SK-N-SH (cell line): ENCODE results near the gene SMCO2. TPM values are rescaled to one million over a fixed set of nuclear protein-coding genes. Genes with fewer than 3 reads are reported as not detected.
A peak's percentile ranks its signal among the peaks of the same experiment; 100 is the strongest.

ENCODE experiments used
- CTCF ChIA-PET: fragments of 300-600, 350-600 bp; formaldehyde crosslinking; extraction: SDS; loops from one replicate; lab custom pipeline; 2021; lab: Yijun Ruan, JAX
- POLR2A ChIA-PET: fragments of 350-600 bp; sonication (Branson Sonifier 250); formaldehyde crosslinking; extraction: SDS; loops from one replicate; lab custom pipeline; 2020; ENCODE audit warnings: antibody characterized with exemption, inconsistent platforms; lab: Yijun Ruan, JAX
- DNase-seq: peaks from one replicate; pipeline ENCODE4 v3.0.0; 2012
- H2AFZ ChIP-seq: fragments of 200-600 bp; sonication (generic); 2 replicates; pipeline ENCODE4 v1.8.1; 2016; ENCODE audit warnings: antibody characterized with exemption, mild to moderate bottlenecking, low read depth
- H3F3A ChIP-seq: fragments of 200-600 bp; sonication (generic); replicated peaks from 2 replicates; pipeline ENCODE3; 2016; ENCODE audit warnings: antibody characterized with exemption, mild to moderate bottlenecking; ENCODE audit not compliant: insufficient read depth
- H3K27ac ChIP-seq, 2 experiments: fragments of 200-500 bp in 1 of 2; fragments of 200-600 bp in 1 of 2; sonication (Bioruptor generic) in 1 of 2; sonication (generic), shearing (Covaris generic) in 1 of 2; 2 replicates each; pipeline versions ENCODE4 v1.5.1 to v1.6.1; 2014 to 2016; ENCODE audit warnings: low read depth in 2 of 2, inconsistent platforms in 1 of 2, low read length in 1 of 2, mild to moderate bottlenecking in 1 of 2, mixed read lengths in 1 of 2
- H3K27me3 ChIP-seq: fragments of 200-600 bp; sonication (generic), shearing (Covaris generic); 2 replicates; pipeline ENCODE4 v1.6.1; 2016; ENCODE audit warnings: mixed run types; ENCODE audit not compliant: insufficient read depth
- H3K36me3 ChIP-seq, 2 experiments: fragments of 200-500 bp in 1 of 2; fragments of 200-600 bp in 1 of 2; sonication (Bioruptor generic) in 1 of 2; sonication (generic) in 1 of 2; replicated peaks in 1 of 2; 2 replicates each; pipeline versions ENCODE3 to v1.5.1; 2014 to 2016; ENCODE audit warnings: low read length in 1 of 2, mild to moderate bottlenecking in 1 of 2; ENCODE audit not compliant: insufficient read depth in 2 of 2, control insufficient read depth in 1 of 2
- H3K4me1 ChIP-seq, 2 experiments: fragments of 200-500 bp in 1 of 2; fragments of 200-600 bp in 1 of 2; sonication (Bioruptor generic) in 1 of 2; sonication (generic), shearing (Covaris generic) in 1 of 2; 2 replicates each; pipeline versions ENCODE4 v1.5.1 to v1.6.1; 2014 to 2016; ENCODE audit warnings: low read depth in 1 of 2, low read length in 1 of 2, mixed run types in 1 of 2; ENCODE audit not compliant: insufficient read depth in 2 of 2, control insufficient read depth in 1 of 2
- H3K4me2 ChIP-seq: fragments of 200-600 bp; sonication (generic), shearing (Covaris generic); 2 replicates; pipeline ENCODE4 v1.6.1; 2017; ENCODE audit warnings: mixed run types
- H3K4me3 ChIP-seq, 2 experiments: fragments of 200-500 bp in 1 of 2; fragments of 200-600 bp in 1 of 2; sonication (Bioruptor generic) in 1 of 2; sonication (generic), shearing (Covaris generic) in 1 of 2; 2 replicates each; pipeline versions ENCODE4 v1.5.1 to v1.8.1; 2014 to 2016; ENCODE audit warnings: low read depth in 2 of 2, inconsistent platforms in 1 of 2, low read length in 1 of 2, mild to moderate bottlenecking in 1 of 2, mixed read lengths in 1 of 2, moderate library complexity in 1 of 2
- H3K79me2 ChIP-seq: fragments of 200-600 bp; sonication (generic); 2 replicates; pipeline ENCODE4 v1.8.1; 2017; ENCODE audit warnings: mild to moderate bottlenecking; ENCODE audit not compliant: insufficient read depth
- H3K9ac ChIP-seq: fragments of 200-600 bp; sonication (generic); 2 replicates; pipeline ENCODE4 v1.6.1; 2017; ENCODE audit warnings: mixed run types
- H3K9me2 ChIP-seq: fragments of 200-600 bp; sonication (generic); 2 replicates; pipeline ENCODE4 v1.6.1; 2017; ENCODE audit warnings: mixed run types
- H3K9me3 ChIP-seq: fragments of 200-600 bp; sonication (generic); 2 replicates; pipeline ENCODE4 v1.6.1; 2017; ENCODE audit warnings: mixed run types, mild to moderate bottlenecking, moderate library complexity
- H4K20me1 ChIP-seq: fragments of 200-600 bp; sonication (generic); 2 replicates; pipeline ENCODE4 v1.6.1; 2017; ENCODE audit warnings: mild to moderate bottlenecking, mixed run types; ENCODE audit not compliant: insufficient read depth
- CHD2 ChIP-seq: fragments of 150-350 bp; IDR thresholded peaks from 2 replicates; pipeline ENCODE4 v1.6.1; 2018; ENCODE audit warnings: low read length; ENCODE audit not compliant: partially characterized antibody
- FOSL2 ChIP-seq: IDR thresholded peaks from 2 replicates; pipeline ENCODE4 v1.4.0; 2012; ENCODE audit warnings: low read depth, mild to moderate bottlenecking, moderate library complexity, borderline replicate concordance
- GATA2 ChIP-seq: sonication (generic); formaldehyde crosslinking; IDR thresholded peaks from 2 replicates; pipeline ENCODE4 v1.5.0; 2020; ENCODE audit warnings: mild to moderate bottlenecking, missing genetic modification reagents
- JUND ChIP-seq: IDR thresholded peaks from 2 replicates; pipeline ENCODE4 v1.4.0; 2012
- MEF2A ChIP-seq: IDR thresholded peaks from 2 replicates; pipeline ENCODE4 v1.4.0; 2012; ENCODE audit warnings: low read depth, borderline replicate concordance
- MXI1 ChIP-seq: IDR thresholded peaks from 2 replicates; pipeline ENCODE4 v1.6.1; 2012; ENCODE audit warnings: mild to moderate bottlenecking, low read depth, low read length, improper control_type of control experiment
- RFX5 ChIP-seq: IDR thresholded peaks from 2 replicates; pipeline ENCODE4 v1.6.1; 2012; ENCODE audit warnings: mild to moderate bottlenecking, improper control_type of control experiment, low read length
- RXRA ChIP-seq: IDR thresholded peaks from 2 replicates; pipeline ENCODE4 v1.4.0; 2012; ENCODE audit warnings: low read depth, mild to moderate bottlenecking, borderline replicate concordance
- TCF12 ChIP-seq: IDR thresholded peaks from 2 replicates; pipeline ENCODE4 v1.4.0; 2012
- TEAD4 ChIP-seq: IDR thresholded peaks from 2 replicates; pipeline ENCODE4 v1.4.0; 2012; ENCODE audit warnings: mild to moderate bottlenecking, borderline replicate concordance; ENCODE audit not compliant: insufficient read depth
- USF2 ChIP-seq: fragments of 150-350 bp; IDR thresholded peaks from 2 replicates; pipeline ENCODE4 v1.6.1; 2017; ENCODE audit warnings: antibody characterized with exemption, low read length, low read depth, borderline replicate concordance
- polyA plus RNA-seq, 3 experiments: library from polyadenylated mRNA; depleted of rRNA; stranded (reverse); fragments of >200 nt; gene quantifications; 2 replicates each; pipeline ENCODE4 v1.2.3, GENCODE V29; 2012
- TF ChIP-seq, protein P1 (sequence below): IDR thresholded peaks from 2 replicates; pipeline ENCODE4 v1.6.1; 2012; ENCODE audit warnings: mild to moderate bottlenecking, low read depth, low read length, moderate library complexity
- TF ChIP-seq, protein P2 (sequence below): IDR thresholded peaks from 2 replicates; pipeline ENCODE4; 2012
- TF ChIP-seq, protein P3 (sequence below): fragments of 150-350 bp; IDR thresholded peaks from 2 replicates; pipeline ENCODE4 v1.6.1; 2016; ENCODE audit warnings: mild to moderate bottlenecking, low read depth, low read length

SMCO2 gene
- polyA plus RNA-seq, 1 of the 3 experiments (the other 2 are of a cell fraction): 0.21 TPM

DNA sequence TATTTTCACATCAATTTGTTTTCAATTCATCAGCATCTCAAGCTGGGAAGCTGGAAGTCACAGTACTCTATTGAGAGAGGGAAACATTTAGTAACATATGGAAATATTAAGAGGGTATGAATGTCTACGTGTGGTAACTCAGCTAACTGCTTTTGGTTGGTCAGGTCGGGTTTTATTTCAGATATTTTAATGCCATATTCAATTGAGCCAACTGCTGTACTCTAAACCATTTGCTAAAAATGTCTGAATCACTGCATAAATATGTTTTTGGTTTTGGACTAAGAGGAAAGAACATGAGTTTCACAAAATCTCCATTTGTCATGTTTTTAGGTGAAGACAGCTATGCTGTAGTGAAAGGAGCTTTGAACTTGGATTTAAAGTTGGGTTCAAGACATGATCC lies 58.6 kb downstream of the SMCO2 start (continued):
- TF ChIP-seq, protein P1, sequence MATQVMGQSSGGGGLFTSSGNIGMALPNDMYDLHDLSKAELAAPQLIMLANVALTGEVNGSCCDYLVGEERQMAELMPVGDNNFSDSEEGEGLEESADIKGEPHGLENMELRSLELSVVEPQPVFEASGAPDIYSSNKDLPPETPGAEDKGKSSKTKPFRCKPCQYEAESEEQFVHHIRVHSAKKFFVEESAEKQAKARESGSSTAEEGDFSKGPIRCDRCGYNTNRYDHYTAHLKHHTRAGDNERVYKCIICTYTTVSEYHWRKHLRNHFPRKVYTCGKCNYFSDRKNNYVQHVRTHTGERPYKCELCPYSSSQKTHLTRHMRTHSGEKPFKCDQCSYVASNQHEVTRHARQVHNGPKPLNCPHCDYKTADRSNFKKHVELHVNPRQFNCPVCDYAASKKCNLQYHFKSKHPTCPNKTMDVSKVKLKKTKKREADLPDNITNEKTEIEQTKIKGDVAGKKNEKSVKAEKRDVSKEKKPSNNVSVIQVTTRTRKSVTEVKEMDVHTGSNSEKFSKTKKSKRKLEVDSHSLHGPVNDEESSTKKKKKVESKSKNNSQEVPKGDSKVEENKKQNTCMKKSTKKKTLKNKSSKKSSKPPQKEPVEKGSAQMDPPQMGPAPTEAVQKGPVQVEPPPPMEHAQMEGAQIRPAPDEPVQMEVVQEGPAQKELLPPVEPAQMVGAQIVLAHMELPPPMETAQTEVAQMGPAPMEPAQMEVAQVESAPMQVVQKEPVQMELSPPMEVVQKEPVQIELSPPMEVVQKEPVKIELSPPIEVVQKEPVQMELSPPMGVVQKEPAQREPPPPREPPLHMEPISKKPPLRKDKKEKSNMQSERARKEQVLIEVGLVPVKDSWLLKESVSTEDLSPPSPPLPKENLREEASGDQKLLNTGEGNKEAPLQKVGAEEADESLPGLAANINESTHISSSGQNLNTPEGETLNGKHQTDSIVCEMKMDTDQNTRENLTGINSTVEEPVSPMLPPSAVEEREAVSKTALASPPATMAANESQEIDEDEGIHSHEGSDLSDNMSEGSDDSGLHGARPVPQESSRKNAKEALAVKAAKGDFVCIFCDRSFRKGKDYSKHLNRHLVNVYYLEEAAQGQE: no peak

- ChIA-PET POLR2A (no interaction called here), CTCF (interaction anchor here (1.1 kb wide), 1 partner anchor 9 kb away, joined by 3 read pairs; no protein-coding TSS in a partner anchor)
- H3K9me3 ChIP-seq: no peaks in the 10 kb centered on the region
- H3K4me1 ChIP-seq: peaks cover 2 to 6% of the 10 kb centered on the region in 2 experiments; a peak in 3 of 4 replicates
- H4K20me1 ChIP-seq: no peaks in the 10 kb centered on the region
- H3K4me3 ChIP-seq: no peak overlapping the region
- no peaks in the 10 kb centered on the region for H3K9me2 ChIP-seq
- H3K27me3 ChIP-seq: no peaks in the 10 kb centered on the region
- no peak for DNase-seq
- 0 out of 2 replicates have a peak overlapping the region, but pooled peaks have one; percentile 23 for H2AFZ ChIP-seq
- H3K27ac ChIP-seq: peak overlapping the region; percentile 76 to 89; a peak in 3 of 4 replicates
- H3K4me2 ChIP-seq: peak overlapping the region; percentile 54
- TF ChIP-seq GATA2 (CRISPR knock-in tag) (no peak), USF2 (no peak), TCF12 (no peak), TEAD4 (no peak), CHD2 (no peak), RFX5 (no peak), MEF2A (no peak), RXRA (no peak), MXI1 (no peak), FOSL2 (no peak), JUND (no peak)
- TF ChIP-seq, protein P2, sequence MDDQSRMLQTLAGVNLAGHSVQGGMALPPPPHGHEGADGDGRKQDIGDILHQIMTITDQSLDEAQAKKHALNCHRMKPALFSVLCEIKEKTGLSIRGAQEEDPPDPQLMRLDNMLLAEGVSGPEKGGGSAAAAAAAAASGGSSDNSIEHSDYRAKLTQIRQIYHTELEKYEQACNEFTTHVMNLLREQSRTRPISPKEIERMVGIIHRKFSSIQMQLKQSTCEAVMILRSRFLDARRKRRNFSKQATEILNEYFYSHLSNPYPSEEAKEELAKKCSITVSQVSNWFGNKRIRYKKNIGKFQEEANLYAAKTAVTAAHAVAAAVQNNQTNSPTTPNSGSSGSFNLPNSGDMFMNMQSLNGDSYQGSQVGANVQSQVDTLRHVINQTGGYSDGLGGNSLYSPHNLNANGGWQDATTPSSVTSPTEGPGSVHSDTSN: no peak
- TF ChIP-seq, protein P3, sequence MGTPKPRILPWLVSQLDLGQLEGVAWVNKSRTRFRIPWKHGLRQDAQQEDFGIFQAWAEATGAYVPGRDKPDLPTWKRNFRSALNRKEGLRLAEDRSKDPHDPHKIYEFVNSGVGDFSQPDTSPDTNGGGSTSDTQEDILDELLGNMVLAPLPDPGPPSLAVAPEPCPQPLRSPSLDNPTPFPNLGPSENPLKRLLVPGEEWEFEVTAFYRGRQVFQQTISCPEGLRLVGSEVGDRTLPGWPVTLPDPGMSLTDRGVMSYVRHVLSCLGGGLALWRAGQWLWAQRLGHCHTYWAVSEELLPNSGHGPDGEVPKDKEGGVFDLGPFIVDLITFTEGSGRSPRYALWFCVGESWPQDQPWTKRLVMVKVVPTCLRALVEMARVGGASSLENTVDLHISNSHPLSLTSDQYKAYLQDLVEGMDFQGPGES: no peak
- H3K36me3 ChIP-seq: no peaks in the 10 kb centered on the region
- peaks cover 7% of the 10 kb centered on the region for H3F3A ChIP-seq
- no peak overlapping the region for H3K9ac ChIP-seq
- H3K79me2 ChIP-seq: no peaks in the 10 kb centered on the region
These were observed 59.2 kb downstream of the SMCO2 start for GRCh38 chr12:27505761-27506160.
